HEK293 (cell line): ENCODE results near the gene CYB561A3.

Experiments
- CTCF ChIA-PET: fragments of 350-600 bp; formaldehyde crosslinking; extraction: SDS; loops from one replicate; lab custom pipeline; 2021; ENCODE audit warnings: antibody characterized with exemption; lab: Yijun Ruan, JAX
- POLR2A ChIA-PET: fragments of 300-600 bp; formaldehyde crosslinking; extraction: SDS; loops from one replicate; lab custom pipeline; 2020; ENCODE audit warnings: antibody characterized with exemption, inconsistent platforms; lab: Yijun Ruan, JAX
- H3K27ac ChIP-seq: fragments of 200-500 bp; sonication (Bioruptor generic); 2 replicates; pipeline ENCODE4 v1.5.1; 2014; ENCODE audit warnings: low read depth, low read length, control low read depth, inconsistent platforms; ENCODE audit errors: extremely low read depth
- H3K36me3 ChIP-seq, 2 experiments: fragments of 200-500 bp in 1 of 2; sonication (Bioruptor generic) in 1 of 2; 1 replicate in 1 of 2; 2 replicates in 1 of 2; pipeline ENCODE4 v1.5.1; 2014 to 2017; ENCODE audit warnings: inconsistent platforms in 2 of 2, low read length in 2 of 2; ENCODE audit not compliant: control insufficient read depth in 2 of 2, insufficient read depth in 1 of 2
- H3K4me1 ChIP-seq: fragments of 200-500 bp; sonication (Bioruptor generic); 2 replicates; pipeline ENCODE4 v1.5.1; 2014; ENCODE audit warnings: mild to moderate bottlenecking, low read length, inconsistent platforms; ENCODE audit not compliant: control insufficient read depth, insufficient read depth
- H3K4me3 ChIP-seq: 2 replicates; pipeline ENCODE4 v1.5.1; 2011; ENCODE audit warnings: low read depth, mild to moderate bottlenecking, control low read depth, low read length, moderate library complexity
- H3K9me3 ChIP-seq: fragments of 200-500 bp; sonication (Bioruptor generic); 2 replicates; pipeline ENCODE4 v1.5.1; 2014; ENCODE audit warnings: low read depth, low read length, inconsistent platforms; ENCODE audit not compliant: control insufficient read depth, insufficient read depth
- GLIS2 ChIP-seq: fragments of 450-650 bp; formaldehyde crosslinking; IDR thresholded peaks from 2 replicates; pipeline ENCODE4 v1.5.1; 2016; ENCODE audit warnings: missing biosample characterization, missing genetic modification characterization
- KLF1 ChIP-seq: fragments of 450-650 bp; formaldehyde crosslinking; IDR thresholded peaks from 2 replicates; pipeline ENCODE4 v1.5.1; 2016; ENCODE audit warnings: missing biosample characterization, missing genetic modification characterization
- ZBTB21 ChIP-seq: fragments of 450-650 bp; formaldehyde crosslinking; IDR thresholded peaks from 2 replicates; pipeline ENCODE4 v1.5.1; 2017; ENCODE audit warnings: missing biosample characterization, missing genetic modification characterization
- ZFP3 ChIP-seq: fragments of 450-650 bp; formaldehyde crosslinking; IDR thresholded peaks from 2 replicates; pipeline ENCODE4 v1.5.1; 2016; ENCODE audit warnings: low read depth, missing biosample characterization, missing genetic modification characterization
- ZNF175 ChIP-seq: fragments of 450-650 bp; formaldehyde crosslinking; IDR thresholded peaks from 2 replicates; pipeline ENCODE4 v1.5.1; 2016; ENCODE audit warnings: missing biosample characterization, missing genetic modification characterization
- ZNF19 ChIP-seq: fragments of 450-650 bp; formaldehyde crosslinking; IDR thresholded peaks from 2 replicates; pipeline ENCODE4; 2016; ENCODE audit warnings: missing biosample characterization, missing genetic modification characterization, low read depth
- ZNF211 ChIP-seq: fragments of 450-650 bp; formaldehyde crosslinking; IDR thresholded peaks from 2 replicates; pipeline ENCODE4 v1.5.1; 2016; ENCODE audit warnings: low read depth, missing biosample characterization, missing genetic modification characterization
- ZNF214 ChIP-seq: fragments of 450-650 bp; formaldehyde crosslinking; IDR thresholded peaks from 2 replicates; pipeline ENCODE4 v1.5.1; 2017; ENCODE audit warnings: missing biosample characterization, mild to moderate bottlenecking, missing genetic modification characterization, borderline replicate concordance
- ZNF26 ChIP-seq: fragments of 450-650 bp; formaldehyde crosslinking; IDR thresholded peaks from 2 replicates; pipeline ENCODE4 v1.5.1; 2016; ENCODE audit warnings: missing biosample characterization, missing genetic modification characterization
- ZNF274 ChIP-seq, 2 experiments: fragments of 200-500 bp in 1 of 2; fragments of 450-650 bp in 1 of 2; sonication (Bioruptor generic) in 1 of 2; formaldehyde crosslinking in 1 of 2; IDR thresholded peaks; 2 replicates each; pipeline versions ENCODE4 v1.5.1 to v1.6.1; 2014 to 2016; ENCODE audit warnings: borderline replicate concordance in 1 of 2, inconsistent platforms in 1 of 2, low read length in 1 of 2, missing biosample characterization in 1 of 2, missing genetic modification characterization in 1 of 2
- ZNF423 ChIP-seq: fragments of 450-650 bp; formaldehyde crosslinking; IDR thresholded peaks from 2 replicates; pipeline ENCODE4 v1.5.1; 2016; ENCODE audit warnings: missing biosample characterization, missing genetic modification characterization
- ZNF426 ChIP-seq: fragments of 450-650 bp; formaldehyde crosslinking; IDR thresholded peaks from 2 replicates; pipeline ENCODE4 v1.5.1; 2017; ENCODE audit warnings: missing biosample characterization, missing genetic modification characterization, mild to moderate bottlenecking, inconsistent platforms, moderate library complexity
- ZNF521 ChIP-seq: fragments of 450-650 bp; formaldehyde crosslinking; IDR thresholded peaks from 2 replicates; pipeline ENCODE4 v1.5.1; 2017; ENCODE audit warnings: missing biosample characterization, mild to moderate bottlenecking, missing genetic modification characterization
- ZNF785 ChIP-seq: fragments of 450-650 bp; formaldehyde crosslinking; IDR thresholded peaks from 2 replicates; pipeline ENCODE4 v1.5.1; 2016; ENCODE audit warnings: missing biosample characterization, missing genetic modification characterization
- ZNF791 ChIP-seq: fragments of 450-650 bp; formaldehyde crosslinking; IDR thresholded peaks from 2 replicates; pipeline ENCODE4 v1.5.1; 2016; ENCODE audit warnings: missing biosample characterization, missing genetic modification characterization
- ZNF792 ChIP-seq: fragments of 450-650 bp; formaldehyde crosslinking; IDR thresholded peaks from 2 replicates; pipeline ENCODE4 v1.5.1; 2016; ENCODE audit warnings: missing biosample characterization, missing genetic modification characterization
- ZSCAN30 ChIP-seq: fragments of 450-650 bp; IDR thresholded peaks from 2 replicates; pipeline ENCODE4 v1.5.1; 2018; ENCODE audit warnings: missing biosample characterization, mild to moderate bottlenecking, missing genetic modification characterization, moderate library complexity
- TF ChIP-seq, protein P1 (sequence below): fragments of 450-650 bp; formaldehyde crosslinking; IDR thresholded peaks from 2 replicates; pipeline ENCODE4 v1.5.1; 2016; ENCODE audit warnings: missing biosample characterization, missing genetic modification characterization
- TF ChIP-seq, protein P2 (sequence below): fragments of 450-650 bp; formaldehyde crosslinking; IDR thresholded peaks from 2 replicates; pipeline ENCODE4 v1.5.1; 2016; ENCODE audit warnings: missing biosample characterization, missing genetic modification characterization
- TF ChIP-seq, protein P3 (sequence below): fragments of 450-650 bp; formaldehyde crosslinking; IDR thresholded peaks from 2 replicates; pipeline ENCODE4 v1.5.1; 2016; ENCODE audit warnings: missing biosample characterization, missing genetic modification characterization, low read depth

Gene CYB561A3

GRCh38 chr11:61353131-61354067 is 8.3 kb downstream of the CYB561A3 start:
- Histone ChIP-seq H3K27ac (no peak overlapping the region), H3K4me3 (no peak overlapping the region), H3K36me3 (peaks cover 0 to 50% of the 10 kb centered on the region in 2 experiments; a peak in 2 of 3 replicates), H3K4me1 (no peaks in the 10 kb centered on the region), H3K9me3 (no peaks in the 10 kb centered on the region)
- TF ChIP-seq KLF1: peak; percentile 48
- TF ChIP-seq GLIS2 (tag by site-specific recombination): no peak
- ChIA-PET POLR2A (interaction anchor here (0.7 to 2.8 kb wide), 2 partner anchors 8 to 20 kb away, joined by 3 to 11 read pairs; partner anchors contain the start of genes CYB561A3 and TMEM138), CTCF (interaction anchor here (0.6 to 1.4 kb wide), 3 partner anchors 17 to 20 kb away, joined by 3 to 9 read pairs (median 3); no protein-coding TSS in a partner anchor)

DNA sequence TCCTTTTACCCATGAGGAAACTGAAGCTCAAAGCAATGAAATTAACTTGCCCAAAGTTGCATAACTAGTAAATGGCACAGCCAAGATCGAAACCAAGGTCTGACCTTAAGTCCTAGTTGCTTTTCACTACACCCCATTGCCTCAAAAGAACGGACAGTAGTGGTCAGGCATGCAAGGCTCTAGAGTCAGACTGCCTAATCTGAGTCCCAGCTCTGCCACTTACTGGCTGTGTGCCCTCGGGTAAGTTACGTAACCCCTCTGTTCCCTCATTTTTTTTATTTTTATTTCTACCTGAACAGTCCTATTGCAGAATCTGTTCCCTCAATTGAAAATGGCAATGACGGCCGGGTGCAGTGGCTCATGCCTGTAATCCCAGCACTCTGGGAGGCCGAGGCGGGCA is 9.6 kb downstream of the CYB561A3 start:
- no peak overlapping the region for H3K4me3 ChIP-seq
- H3K9me3 ChIP-seq: no peaks in the 10 kb centered on the region
- H3K4me1 ChIP-seq: no peaks in the 10 kb centered on the region
- no peak overlapping the region for H3K27ac ChIP-seq
- CTCF ChIA-PET: interaction anchor here (0.7 kb wide), 1 partner anchor 16 kb away, joined by 3 read pairs; no protein-coding TSS in a partner anchor
- POLR2A ChIA-PET: interaction anchor here (1.5 to 2.8 kb wide), 2 partner anchors 8 to 10 kb away, joined by 3 to 11 read pairs; partner anchors contain the start of genes CYB561A3 and TMEM138
- peaks cover 0 to 61% of the 10 kb centered on the region in 2 experiments; a peak in 2 of 3 replicates for H3K36me3 ChIP-seq
- TF ChIP-seq ZNF792 (tag by site-specific recombination): no peak
- TF ChIP-seq, protein P1, sequence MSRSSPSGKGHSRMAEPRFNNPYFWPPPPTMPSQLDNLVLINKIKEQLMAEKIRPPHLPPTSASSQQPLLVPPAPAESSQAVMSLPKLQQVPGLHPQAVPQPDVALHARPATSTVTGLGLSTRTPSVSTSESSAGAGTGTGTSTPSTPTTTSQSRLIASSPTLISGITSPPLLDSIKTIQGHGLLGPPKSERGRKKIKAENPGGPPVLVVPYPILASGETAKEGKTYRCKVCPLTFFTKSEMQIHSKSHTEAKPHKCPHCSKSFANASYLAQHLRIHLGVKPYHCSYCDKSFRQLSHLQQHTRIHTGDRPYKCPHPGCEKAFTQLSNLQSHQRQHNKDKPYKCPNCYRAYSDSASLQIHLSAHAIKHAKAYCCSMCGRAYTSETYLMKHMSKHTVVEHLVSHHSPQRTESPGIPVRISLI: no peak
- no peak for TF ChIP-seq ZNF274 (IDR thresholded peaks at IDR 0.05; ENCODE audit: low read length)
- TF ChIP-seq ZNF274 (tag by site-specific recombination; IDR thresholded peaks at IDR 0.05; ENCODE audit: borderline replicate concordance): no peak
- TF ChIP-seq, protein P2, sequence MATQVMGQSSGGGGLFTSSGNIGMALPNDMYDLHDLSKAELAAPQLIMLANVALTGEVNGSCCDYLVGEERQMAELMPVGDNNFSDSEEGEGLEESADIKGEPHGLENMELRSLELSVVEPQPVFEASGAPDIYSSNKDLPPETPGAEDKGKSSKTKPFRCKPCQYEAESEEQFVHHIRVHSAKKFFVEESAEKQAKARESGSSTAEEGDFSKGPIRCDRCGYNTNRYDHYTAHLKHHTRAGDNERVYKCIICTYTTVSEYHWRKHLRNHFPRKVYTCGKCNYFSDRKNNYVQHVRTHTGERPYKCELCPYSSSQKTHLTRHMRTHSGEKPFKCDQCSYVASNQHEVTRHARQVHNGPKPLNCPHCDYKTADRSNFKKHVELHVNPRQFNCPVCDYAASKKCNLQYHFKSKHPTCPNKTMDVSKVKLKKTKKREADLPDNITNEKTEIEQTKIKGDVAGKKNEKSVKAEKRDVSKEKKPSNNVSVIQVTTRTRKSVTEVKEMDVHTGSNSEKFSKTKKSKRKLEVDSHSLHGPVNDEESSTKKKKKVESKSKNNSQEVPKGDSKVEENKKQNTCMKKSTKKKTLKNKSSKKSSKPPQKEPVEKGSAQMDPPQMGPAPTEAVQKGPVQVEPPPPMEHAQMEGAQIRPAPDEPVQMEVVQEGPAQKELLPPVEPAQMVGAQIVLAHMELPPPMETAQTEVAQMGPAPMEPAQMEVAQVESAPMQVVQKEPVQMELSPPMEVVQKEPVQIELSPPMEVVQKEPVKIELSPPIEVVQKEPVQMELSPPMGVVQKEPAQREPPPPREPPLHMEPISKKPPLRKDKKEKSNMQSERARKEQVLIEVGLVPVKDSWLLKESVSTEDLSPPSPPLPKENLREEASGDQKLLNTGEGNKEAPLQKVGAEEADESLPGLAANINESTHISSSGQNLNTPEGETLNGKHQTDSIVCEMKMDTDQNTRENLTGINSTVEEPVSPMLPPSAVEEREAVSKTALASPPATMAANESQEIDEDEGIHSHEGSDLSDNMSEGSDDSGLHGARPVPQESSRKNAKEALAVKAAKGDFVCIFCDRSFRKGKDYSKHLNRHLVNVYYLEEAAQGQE: no peak
- TF ChIP-seq ZNF214 (tag by site-specific recombination): no peak
- TF ChIP-seq, all 188 proteins: peak for 0

DNA sequence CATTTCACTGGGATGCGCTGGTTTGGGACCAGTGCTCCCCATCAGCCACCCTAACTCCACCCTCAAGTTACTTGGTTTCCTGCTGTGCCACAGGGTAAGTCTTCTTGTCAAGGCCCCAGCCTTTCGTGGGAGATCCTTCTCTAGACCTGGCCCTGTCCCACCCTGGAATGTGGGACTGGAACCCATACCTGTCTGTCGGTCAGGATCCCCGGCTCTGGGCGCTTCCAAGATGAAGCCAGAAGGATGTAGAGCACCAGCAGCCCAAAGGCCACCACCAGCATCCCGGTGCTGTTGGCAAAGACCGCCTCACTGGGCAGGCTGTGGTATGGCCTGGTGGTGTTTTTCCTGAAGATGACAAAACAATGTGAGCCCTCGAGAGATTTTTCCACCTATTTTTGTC is 10.9 kb downstream of the CYB561A3 start:
- POLR2A ChIA-PET: interaction anchor here (1.5 kb wide), 1 partner anchor 9 kb away, joined by 3 read pairs; no protein-coding TSS in a partner anchor
- H3K9me3 ChIP-seq: no peaks in the 10 kb centered on the region
- no peaks in the 10 kb centered on the region for H3K4me1 ChIP-seq
- H3K36me3 ChIP-seq: peaks cover 0 to 70% of the 10 kb centered on the region in 2 experiments; a peak in 2 of 3 replicates
- H3K27ac ChIP-seq: no peak overlapping the region
- CTCF ChIA-PET: interaction anchor here (0.8 kb wide), 1 partner anchor 12 kb away, joined by 3 read pairs; no protein-coding TSS in a partner anchor
- H3K4me3 ChIP-seq: no peak overlapping the region
- TF ChIP-seq ZFP3 (tag by site-specific recombination) (no peak), ZNF785 (tag by site-specific recombination) (no peak), ZSCAN30 (tag by site-specific recombination) (no peak), ZNF19 (tag by site-specific recombination) (no peak), ZNF211 (tag by site-specific recombination) (no peak), ZNF423 (tag by site-specific recombination) (no peak), ZNF175 (tag by site-specific recombination) (no peak), ZNF791 (no peak), ZNF426 (tag by site-specific recombination) (no peak), ZBTB21 (tag by site-specific recombination) (no peak), ZNF26 (tag by site-specific recombination) (no peak), ZNF521 (tag by site-specific recombination) (no peak)
- TF ChIP-seq, protein P3, sequence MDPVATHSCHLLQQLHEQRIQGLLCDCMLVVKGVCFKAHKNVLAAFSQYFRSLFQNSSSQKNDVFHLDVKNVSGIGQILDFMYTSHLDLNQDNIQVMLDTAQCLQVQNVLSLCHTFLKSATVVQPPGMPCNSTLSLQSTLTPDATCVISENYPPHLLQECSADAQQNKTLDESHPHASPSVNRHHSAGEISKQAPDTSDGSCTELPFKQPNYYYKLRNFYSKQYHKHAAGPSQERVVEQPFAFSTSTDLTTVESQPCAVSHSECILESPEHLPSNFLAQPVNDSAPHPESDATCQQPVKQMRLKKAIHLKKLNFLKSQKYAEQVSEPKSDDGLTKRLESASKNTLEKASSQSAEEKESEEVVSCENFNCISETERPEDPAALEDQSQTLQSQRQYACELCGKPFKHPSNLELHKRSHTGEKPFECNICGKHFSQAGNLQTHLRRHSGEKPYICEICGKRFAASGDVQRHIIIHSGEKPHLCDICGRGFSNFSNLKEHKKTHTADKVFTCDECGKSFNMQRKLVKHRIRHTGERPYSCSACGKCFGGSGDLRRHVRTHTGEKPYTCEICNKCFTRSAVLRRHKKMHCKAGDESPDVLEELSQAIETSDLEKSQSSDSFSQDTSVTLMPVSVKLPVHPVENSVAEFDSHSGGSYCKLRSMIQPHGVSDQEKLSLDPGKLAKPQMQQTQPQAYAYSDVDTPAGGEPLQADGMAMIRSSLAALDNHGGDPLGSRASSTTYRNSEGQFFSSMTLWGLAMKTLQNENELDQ (tag by site-specific recombination): no peak
